Muscle layer of duodenum (tissue), 2 donors: ENCODE measurements around the gene TMEM19.

Experiments used
- H3K27ac ChIP-seq: one replicate; pipeline ENCODE4 v1.7.0; 2013; ENCODE audit warnings: mild to moderate bottlenecking, low read length
- H3K27me3 ChIP-seq: one replicate; pipeline ENCODE4 v1.7.0; 2013; ENCODE audit warnings: low read depth, mild to moderate bottlenecking, control low read depth, low read length
- H3K36me3 ChIP-seq, 2 donors: one replicate each; pipeline ENCODE4 v1.7.0; 2013; ENCODE audit warnings: low read length in 2 of 2, control low read depth in 1 of 2, mild to moderate bottlenecking in 1 of 2; ENCODE audit not compliant: insufficient read depth in 2 of 2, control insufficient read depth in 1 of 2
- H3K4me1 ChIP-seq, 2 donors: one replicate each; pipeline ENCODE4 v1.7.0; 2013; ENCODE audit warnings: low read length in 2 of 2, mild to moderate bottlenecking in 2 of 2, control low read depth in 1 of 2, moderate library complexity in 1 of 2; ENCODE audit not compliant: insufficient read depth in 2 of 2, control insufficient read depth in 1 of 2
- H3K4me3 ChIP-seq, 2 donors: one replicate each; pipeline ENCODE4 v1.7.0; 2013; ENCODE audit warnings: low read length in 2 of 2, low read depth in 1 of 2, mild to moderate bottlenecking in 1 of 2
- H3K9me3 ChIP-seq, 2 donors: one replicate each; pipeline ENCODE4 v1.7.0; 2013; ENCODE audit warnings: low read length in 2 of 2, control low read depth in 1 of 2, mild to moderate bottlenecking in 1 of 2; ENCODE audit not compliant: control insufficient read depth in 1 of 2
- donor health status: healthy.

Gene TMEM19

DNA sequence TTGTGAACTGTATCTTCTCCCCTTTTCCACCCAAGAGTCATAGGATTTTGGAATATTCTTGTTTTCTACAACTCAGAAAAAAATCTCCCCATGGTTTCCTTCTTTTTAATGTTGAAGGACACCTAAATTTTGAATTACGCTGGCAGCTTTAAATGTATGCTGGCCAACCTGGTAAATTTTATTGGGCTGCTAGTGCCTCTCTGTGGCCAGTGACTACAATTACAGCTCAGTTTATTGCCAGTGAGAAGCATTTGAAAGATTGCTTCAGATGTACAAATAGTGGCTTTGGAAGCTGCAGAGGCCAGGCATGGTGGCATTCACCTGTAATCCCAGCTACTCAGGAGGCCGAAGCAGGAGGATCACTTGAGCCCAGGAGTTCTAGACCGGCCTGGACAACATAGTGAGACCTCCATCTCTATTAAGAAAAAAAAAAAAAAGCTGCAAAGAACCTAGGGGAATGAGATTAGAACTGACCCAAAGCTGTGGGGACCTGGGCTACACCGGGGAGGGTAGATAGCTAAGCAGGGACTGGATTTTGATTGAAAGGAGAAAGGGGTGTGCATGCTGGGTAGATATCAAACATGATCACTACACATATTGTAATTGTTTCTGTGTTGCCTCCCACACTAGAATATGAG lies 61.2 kb downstream of the TMEM19 start:
- no peak overlapping the region for H3K4me3 ChIP-seq
- H3K9me3 ChIP-seq: no peaks in the 10 kb centered on the region
- H3K27ac ChIP-seq: no peak overlapping the region
- H3K27me3 ChIP-seq: no peaks in the 10 kb centered on the region
- no peaks in the 10 kb centered on the region for H3K4me1 ChIP-seq
- no peaks in the 10 kb centered on the region for H3K36me3 ChIP-seq

GRCh38 chr12:71748081-71748850 lies 62.4 kb downstream of the TMEM19 start:
- H3K4me3 ChIP-seq: no peak overlapping the region
- no peak overlapping the region for H3K27ac ChIP-seq
- no peaks in the 10 kb centered on the region for H3K27me3 ChIP-seq
- H3K36me3 ChIP-seq: no peaks in the 10 kb centered on the region
- H3K4me1 ChIP-seq: no peaks in the 10 kb centered on the region
- no peaks in the 10 kb centered on the region for H3K9me3 ChIP-seq

DNA sequence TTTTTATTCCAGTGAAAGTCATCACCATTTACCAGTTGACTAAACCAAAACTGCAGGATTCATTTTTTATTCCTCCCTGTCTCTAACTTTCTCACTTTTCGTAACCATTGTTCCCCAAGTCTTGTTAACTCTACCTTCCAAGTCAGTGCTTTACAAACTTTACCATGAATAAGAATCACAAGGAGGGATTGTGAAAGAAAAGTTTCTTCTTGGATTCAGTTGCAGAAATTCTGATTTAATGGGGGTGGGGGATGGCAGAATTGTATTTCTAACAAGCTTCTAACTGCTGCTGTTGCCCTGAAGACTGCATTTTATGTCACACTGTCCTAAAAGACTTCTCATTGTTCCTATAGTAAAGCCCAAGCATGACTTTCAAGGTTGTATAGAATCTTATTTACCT lies 63.8 kb downstream of the TMEM19 start:
- H3K36me3 ChIP-seq: no peaks in the 10 kb centered on the region

GRCh38 chr12:71752891-71753290 lies 67.0 kb downstream of the TMEM19 start:
- no peaks in the 10 kb centered on the region for H3K36me3 ChIP-seq

More for the DNA sequence above, 63.8 kb downstream of the TMEM19 start:
- Histone ChIP-seq H3K4me3 (no peak overlapping the region), H3K27me3 (no peaks in the 10 kb centered on the region), H3K27ac (no peak overlapping the region), H3K9me3 (no peaks in the 10 kb centered on the region), H3K4me1 (no peaks in the 10 kb centered on the region)

More at GRCh38 chr12:71752891-71753290, 67.0 kb downstream of the TMEM19 start:
- H3K4me1 ChIP-seq: peaks cover 0 to 6% of the 10 kb centered on the region in 2 donors
- no peaks in the 10 kb centered on the region for H3K27me3 ChIP-seq
- no peaks in the 10 kb centered on the region for H3K9me3 ChIP-seq
- no peak overlapping the region for H3K4me3 ChIP-seq
- no peak overlapping the region for H3K27ac ChIP-seq
